Endothelial cell (in vitro differentiated cells): Measurements from ENCODE around the gene DDX24. TPM values are rescaled to one million over a fixed set of nuclear protein-coding genes. Genes with fewer than 3 reads are reported as not detected.

ENCODE experiments used
- DNase-seq: peaks from one replicate; pipeline ENCODE4 v3.0.0; 2021; ENCODE audit warnings: low spot score
- H3K27ac Mint-ChIP-seq: one replicate; pipeline ENCODE4 v1.8.0; 2021; ENCODE audit warnings: mixed read lengths, inconsistent platforms; ENCODE audit not compliant: unreplicated experiment
- H3K27me3 Mint-ChIP-seq: one replicate; pipeline ENCODE4 v1.8.0; 2021; ENCODE audit warnings: mild to moderate bottlenecking, moderate library complexity, mixed read lengths, inconsistent platforms; ENCODE audit not compliant: unreplicated experiment
- H3K36me3 Mint-ChIP-seq: one replicate; pipeline ENCODE4 v1.8.0; 2021; ENCODE audit warnings: mild to moderate bottlenecking, low read depth, mixed read lengths, inconsistent platforms; ENCODE audit not compliant: unreplicated experiment
- H3K4me1 Mint-ChIP-seq: one replicate; pipeline ENCODE4 v1.8.0; 2021; ENCODE audit warnings: mild to moderate bottlenecking, mixed read lengths, inconsistent platforms; ENCODE audit not compliant: unreplicated experiment
- H3K4me3 Mint-ChIP-seq: one replicate; pipeline ENCODE4 v1.8.0; 2021; ENCODE audit warnings: mild to moderate bottlenecking, mixed read lengths, inconsistent platforms; ENCODE audit not compliant: unreplicated experiment
- H3K9me3 Mint-ChIP-seq: one replicate; pipeline ENCODE4 v1.8.0; 2021; ENCODE audit warnings: mixed read lengths, inconsistent platforms; ENCODE audit not compliant: unreplicated experiment
- CTCF ChIP-seq: fragments of 200-600 bp; sonication (generic); IDR thresholded peaks from one replicate; pipeline ENCODE4 v1.5.0; 2021; ENCODE audit warnings: antibody characterized with exemption; ENCODE audit not compliant: unreplicated experiment
- total RNA-seq: library from RNA; stranded (reverse); fragmentation: NEBNext Ultra II Directional; extraction: Animal tissue kit (Norgen Biotek cat#: 25700); gene quantifications from one replicate; pipeline ENCODE4 v1.2.1, GENCODE V29; 2021; ENCODE audit not compliant: unreplicated experiment

DDX24 gene
- total RNA-seq, 1 donor from 2014 or later: 89.6 TPM

GRCh38 chr14:94043111-94043755, 37.8 kb downstream of the DDX24 start:
- Mint-ChIP-seq H3K4me1 (no peaks in the 10 kb centered on the region), H3K9me3 (no peaks in the 10 kb centered on the region), H3K27ac (no peak overlapping the region), H3K4me3 (no peak overlapping the region), H3K27me3 (peaks cover 8% of the 10 kb centered on the region), H3K36me3 (peaks cover 22% of the 10 kb centered on the region)
- DNase-seq: no peak
- no peak for TF ChIP-seq CTCF

- Mint-ChIP-seq H3K4me1 (no peaks in the 10 kb centered on the region), H3K27ac (no peak overlapping the region), H3K36me3 (peaks cover 19% of the 10 kb centered on the region), H3K9me3 (no peaks in the 10 kb centered on the region), H3K27me3 (peaks cover 5% of the 10 kb centered on the region), H3K4me3 (no peak overlapping the region)
- TF ChIP-seq CTCF: no peak
- DNase-seq: no peak
Observed at GRCh38 chr14:94042433-94043091, 38.4 kb downstream of the DDX24 start.

GRCh38 chr14:94041551-94042346, 39.3 kb downstream of the DDX24 start:
- Mint-ChIP-seq H3K36me3 (peaks cover 23% of the 10 kb centered on the region), H3K27ac (no peak overlapping the region), H3K27me3 (peaks cover 5% of the 10 kb centered on the region), H3K4me1 (no peaks in the 10 kb centered on the region), H3K9me3 (no peaks in the 10 kb centered on the region), H3K4me3 (no peak overlapping the region)
- no peak for TF ChIP-seq CTCF
- no peak for DNase-seq

GRCh38 chr14:94040796-94041195, 40.2 kb downstream of the DDX24 start:
- Mint-ChIP-seq H3K4me1 (no peaks in the 10 kb centered on the region), H3K27ac (peak overlapping the region; percentile 21), H3K36me3 (peaks cover 22% of the 10 kb centered on the region), H3K9me3 (no peaks in the 10 kb centered on the region), H3K27me3 (peaks cover 5% of the 10 kb centered on the region), H3K4me3 (no peak overlapping the region)
- no peak for TF ChIP-seq CTCF
- DNase-seq: no peak
